ENCODE results near the gene NOP56. TPM values are rescaled to one million over a fixed set of nuclear protein-coding genes. Genes with fewer than 3 reads are reported as not detected.

The NOP56 gene
- total and polyA plus RNA-seq, 9 of the 15 experiments (the other 6 are each of a cell fraction or from before 2014, with no cell fraction given), result 295 to 697 (median 439) TPM

DNA sequence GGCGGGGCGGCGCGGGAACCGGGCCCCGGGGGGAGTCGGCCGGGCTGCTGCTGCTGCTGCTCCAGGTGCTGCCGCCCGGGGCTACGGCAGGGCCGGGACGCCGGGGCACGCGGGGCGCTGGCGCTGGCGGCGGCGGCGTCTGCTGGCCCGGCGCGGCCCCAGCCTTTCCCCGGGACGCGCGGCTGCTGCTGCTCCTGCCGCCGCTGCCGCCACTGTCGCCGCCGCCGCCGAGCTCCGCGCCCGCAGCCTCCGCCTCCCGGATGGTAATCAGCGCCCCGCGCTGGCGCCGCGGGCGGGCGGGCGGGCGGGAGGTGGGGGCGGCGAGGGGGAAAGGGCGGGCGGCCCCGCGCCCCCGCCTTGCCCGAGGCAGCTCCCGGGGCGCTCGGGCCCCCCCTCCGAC, 40.5 kb downstream of the NOP56 start:
- H3K9me1 ChIP-seq (ENCODE audit: control insufficient read depth, insufficient read depth, low read length), result no peaks in the 10 kb centered on the region
- H4K20me1 ChIP-seq (replicated peaks; ENCODE audit: control insufficient read depth, insufficient read depth, low read length), result no peaks in the 10 kb centered on the region
- no peak overlapping the region for H3K4me2 ChIP-seq (ENCODE audit: insufficient read depth, low read length)
- no peak overlapping the region for H3K27ac ChIP-seq (ENCODE audit: extremely low read depth, low read depth, low read length)
- POLR2A ChIA-PET, result interaction anchor here (0.5 kb wide), 1 partner anchor 34 kb away, joined by 4 read pairs; no protein-coding TSS in a partner anchor
- ATAC-seq, result no peak; the same call in 1 of the 3 replicates
- no CpG with 5 or more reads among the region's 64 CpGs for WGBS (ENCODE audit: insufficient coverage, low coverage, missing lambda C conversion rate)
- H3K79me2 ChIP-seq (ENCODE audit: control insufficient read depth, insufficient read depth, low read length), result no peaks in the 10 kb centered on the region
- H3K4me1 ChIP-seq (replicated peaks in 1 of 2; ENCODE audit: control insufficient read depth in 2 of 2, insufficient read depth in 2 of 2, low read length in 2 of 2), result peaks cover 0 to 19% of the 10 kb centered on the region in 2 experiments; a peak in 3 of 5 replicates
- peak in 2 of 4 experiments; percentile 48 to 69 for DNase-seq (ENCODE audit: extremely low read depth in 1 of 4, low spot score in 3 of 4)
- no peak for FAIRE-seq
- TF ChIP-seq NCOR1 (IDR thresholded peaks at IDR 0.05), result no peak
- TF ChIP-seq RBM17 (IDR thresholded peaks at IDR 0.05; ENCODE audit: borderline replicate concordance, low read depth, low read length), result no peak
- TF ChIP-seq, protein P1, sequence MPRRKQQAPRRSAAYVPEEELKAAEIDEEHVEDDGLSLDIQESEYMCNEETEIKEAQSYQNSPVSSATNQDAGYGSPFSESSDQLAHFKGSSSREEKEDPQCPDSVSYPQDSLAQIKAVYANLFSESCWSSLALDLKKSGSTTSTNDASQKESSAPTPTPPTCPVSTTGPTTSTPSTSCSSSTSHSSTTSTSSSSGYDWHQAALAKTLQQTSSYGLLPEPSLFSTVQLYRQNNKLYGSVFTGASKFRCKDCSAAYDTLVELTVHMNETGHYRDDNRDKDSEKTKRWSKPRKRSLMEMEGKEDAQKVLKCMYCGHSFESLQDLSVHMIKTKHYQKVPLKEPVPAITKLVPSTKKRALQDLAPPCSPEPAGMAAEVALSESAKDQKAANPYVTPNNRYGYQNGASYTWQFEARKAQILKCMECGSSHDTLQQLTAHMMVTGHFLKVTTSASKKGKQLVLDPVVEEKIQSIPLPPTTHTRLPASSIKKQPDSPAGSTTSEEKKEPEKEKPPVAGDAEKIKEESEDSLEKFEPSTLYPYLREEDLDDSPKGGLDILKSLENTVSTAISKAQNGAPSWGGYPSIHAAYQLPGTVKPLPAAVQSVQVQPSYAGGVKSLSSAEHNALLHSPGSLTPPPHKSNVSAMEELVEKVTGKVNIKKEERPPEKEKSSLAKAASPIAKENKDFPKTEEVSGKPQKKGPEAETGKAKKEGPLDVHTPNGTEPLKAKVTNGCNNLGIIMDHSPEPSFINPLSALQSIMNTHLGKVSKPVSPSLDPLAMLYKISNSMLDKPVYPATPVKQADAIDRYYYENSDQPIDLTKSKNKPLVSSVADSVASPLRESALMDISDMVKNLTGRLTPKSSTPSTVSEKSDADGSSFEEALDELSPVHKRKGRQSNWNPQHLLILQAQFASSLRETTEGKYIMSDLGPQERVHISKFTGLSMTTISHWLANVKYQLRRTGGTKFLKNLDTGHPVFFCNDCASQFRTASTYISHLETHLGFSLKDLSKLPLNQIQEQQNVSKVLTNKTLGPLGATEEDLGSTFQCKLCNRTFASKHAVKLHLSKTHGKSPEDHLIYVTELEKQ (CRISPR knock-in tag; IDR thresholded peaks at IDR 0.05), result no peak
- no peak for TF ChIP-seq ELF1 (tag; IDR thresholded peaks at IDR 0.05)
- no peak for TF ChIP-seq LARP7 (IDR thresholded peaks at IDR 0.05)
- TF ChIP-seq, protein P2, sequence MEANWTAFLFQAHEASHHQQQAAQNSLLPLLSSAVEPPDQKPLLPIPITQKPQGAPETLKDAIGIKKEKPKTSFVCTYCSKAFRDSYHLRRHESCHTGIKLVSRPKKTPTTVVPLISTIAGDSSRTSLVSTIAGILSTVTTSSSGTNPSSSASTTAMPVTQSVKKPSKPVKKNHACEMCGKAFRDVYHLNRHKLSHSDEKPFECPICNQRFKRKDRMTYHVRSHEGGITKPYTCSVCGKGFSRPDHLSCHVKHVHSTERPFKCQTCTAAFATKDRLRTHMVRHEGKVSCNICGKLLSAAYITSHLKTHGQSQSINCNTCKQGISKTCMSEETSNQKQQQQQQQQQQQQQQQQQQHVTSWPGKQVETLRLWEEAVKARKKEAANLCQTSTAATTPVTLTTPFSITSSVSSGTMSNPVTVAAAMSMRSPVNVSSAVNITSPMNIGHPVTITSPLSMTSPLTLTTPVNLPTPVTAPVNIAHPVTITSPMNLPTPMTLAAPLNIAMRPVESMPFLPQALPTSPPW (CRISPR knock-in tag; IDR thresholded peaks at IDR 0.05), result 0 out of 2 replicates have a peak, but pooled peaks have one; percentile 36
- TF ChIP-seq, protein P3, sequence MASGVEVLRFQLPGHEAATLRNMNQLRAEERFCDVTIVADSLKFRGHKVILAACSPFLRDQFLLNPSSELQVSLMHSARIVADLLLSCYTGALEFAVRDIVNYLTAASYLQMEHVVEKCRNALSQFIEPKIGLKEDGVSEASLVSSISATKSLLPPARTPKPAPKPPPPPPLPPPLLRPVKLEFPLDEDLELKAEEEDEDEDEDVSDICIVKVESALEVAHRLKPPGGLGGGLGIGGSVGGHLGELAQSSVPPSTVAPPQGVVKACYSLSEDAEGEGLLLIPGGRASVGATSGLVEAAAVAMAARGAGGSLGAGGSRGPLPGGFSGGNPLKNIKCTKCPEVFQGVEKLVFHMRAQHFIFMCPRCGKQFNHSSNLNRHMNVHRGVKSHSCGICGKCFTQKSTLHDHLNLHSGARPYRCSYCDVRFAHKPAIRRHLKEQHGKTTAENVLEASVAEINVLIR (CRISPR knock-in tag; IDR thresholded peaks at IDR 0.05), result no peak
- no peak for TF ChIP-seq TAF9B (IDR thresholded peaks at IDR 0.05; ENCODE audit: partially characterized antibody)
- in situ Hi-C loops (cut with MboI), result no loop called here
- BruUV-seq (replicated peaks), result no TSS peak
- no peak overlapping the region for H3K4me3 ChIP-seq
- H2AFZ ChIP-seq (ENCODE audit: low read depth, low read length), result no peak overlapping the region
- CTCF ChIA-PET (ENCODE audit: low intra/inter-chr PET ratio), result interaction anchor here (0.6 kb wide), 1 partner anchor 425 kb away, joined by 3 read pairs; no protein-coding TSS in a partner anchor
- peaks cover 12 to 59% of the 10 kb centered on the region in 2 experiments; a peak in 4 of 5 replicates for H3K27me3 ChIP-seq (ENCODE audit: control insufficient read depth in 2 of 2, insufficient read depth in 2 of 2, low read length in 2 of 2)
- intact Hi-C loops (cut with micrococcal nuclease), result no loop called here
- no peaks in the 10 kb centered on the region for H3K9me3 ChIP-seq (replicated peaks; ENCODE audit: control insufficient read depth, insufficient read depth, low read depth, low read length)
- H3K36me3 ChIP-seq (ENCODE audit: control insufficient read depth, insufficient read depth, low read length), result no peaks in the 10 kb centered on the region
- H3K9ac ChIP-seq (ENCODE audit: insufficient read depth in 1 of 2, low read depth in 2 of 2, low read length in 2 of 2), result no peak overlapping the region

Data from K562 (cell line).